HFF-Myc (cell line): ENCODE data around the gene APOL5.
"Not testable (repeated sequence)": the region's sequence is repeated elsewhere in the genome, so short reads cannot be mapped to it uniquely, and the experiment has no call there.

Experiments
- DNase-seq: peaks from one replicate; pipeline ENCODE4 v3.0.0-alpha.2; 2011; ENCODE audit warnings: low read depth; ENCODE audit errors: extremely low read depth
- H3K4me3 ChIP-seq: replicated peaks from 2 replicates; pipeline ENCODE4 v1.5.1; 2011; ENCODE audit warnings: low read depth, mild to moderate bottlenecking, control low read depth, low read length
- TF ChIP-seq, protein P1 (sequence below): IDR thresholded peaks from 2 replicates; pipeline ENCODE4 v1.5.1; 2012; ENCODE audit warnings: mild to moderate bottlenecking, low read depth, low read length, control low read depth; ENCODE audit errors: missing control alignments

APOL5 gene

DNA sequence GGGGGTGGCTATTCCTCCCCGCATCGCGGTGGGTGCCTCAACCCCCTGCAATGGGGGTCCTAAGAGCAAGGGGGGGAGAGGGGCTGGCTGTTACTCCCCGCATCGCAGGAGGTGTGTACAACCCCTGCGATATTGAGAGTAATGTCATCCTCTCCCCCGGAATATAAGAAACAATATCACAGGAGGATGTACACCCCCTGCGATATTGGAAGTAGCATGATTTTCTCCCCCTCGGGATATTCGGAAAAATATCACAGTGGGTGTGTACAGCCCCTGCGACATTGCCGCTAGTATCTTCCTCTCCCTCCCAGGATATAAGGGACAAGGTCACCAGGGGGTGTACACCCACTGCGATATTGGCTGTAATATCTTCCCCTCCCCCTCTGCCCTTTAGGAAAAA is 22.5 kb upstream of the APOL5 start:
- no peak for DNase-seq

DNA sequence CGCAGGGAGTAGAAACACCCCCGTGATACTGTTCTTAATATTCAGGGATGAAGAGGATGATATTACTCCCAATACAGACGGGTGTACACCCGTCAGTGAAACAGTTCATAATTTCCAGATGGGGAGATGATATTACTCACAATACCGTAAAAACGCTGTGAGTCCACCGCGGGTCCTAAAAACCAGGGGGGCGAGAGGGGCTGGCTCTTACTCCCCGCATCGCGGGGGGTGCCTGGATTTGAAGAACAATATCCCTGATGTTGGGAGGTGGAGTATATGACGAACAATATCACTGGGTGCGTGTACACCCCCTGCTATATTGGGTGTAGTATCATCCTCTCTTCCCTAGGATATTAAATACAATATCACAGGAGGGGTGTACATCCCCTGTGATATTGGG is 20.5 kb upstream of the APOL5 start:
- TF ChIP-seq, protein P1, sequence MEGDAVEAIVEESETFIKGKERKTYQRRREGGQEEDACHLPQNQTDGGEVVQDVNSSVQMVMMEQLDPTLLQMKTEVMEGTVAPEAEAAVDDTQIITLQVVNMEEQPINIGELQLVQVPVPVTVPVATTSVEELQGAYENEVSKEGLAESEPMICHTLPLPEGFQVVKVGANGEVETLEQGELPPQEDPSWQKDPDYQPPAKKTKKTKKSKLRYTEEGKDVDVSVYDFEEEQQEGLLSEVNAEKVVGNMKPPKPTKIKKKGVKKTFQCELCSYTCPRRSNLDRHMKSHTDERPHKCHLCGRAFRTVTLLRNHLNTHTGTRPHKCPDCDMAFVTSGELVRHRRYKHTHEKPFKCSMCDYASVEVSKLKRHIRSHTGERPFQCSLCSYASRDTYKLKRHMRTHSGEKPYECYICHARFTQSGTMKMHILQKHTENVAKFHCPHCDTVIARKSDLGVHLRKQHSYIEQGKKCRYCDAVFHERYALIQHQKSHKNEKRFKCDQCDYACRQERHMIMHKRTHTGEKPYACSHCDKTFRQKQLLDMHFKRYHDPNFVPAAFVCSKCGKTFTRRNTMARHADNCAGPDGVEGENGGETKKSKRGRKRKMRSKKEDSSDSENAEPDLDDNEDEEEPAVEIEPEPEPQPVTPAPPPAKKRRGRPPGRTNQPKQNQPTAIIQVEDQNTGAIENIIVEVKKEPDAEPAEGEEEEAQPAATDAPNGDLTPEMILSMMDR, result no peak
- H3K4me3 ChIP-seq, result no peak overlapping the region
- DNase-seq, result no peak

More for the DNA sequence above, 22.5 kb upstream of the APOL5 start:
- H3K4me3 ChIP-seq, result no peak overlapping the region
- TF ChIP-seq, protein P1, result no peak

DNA sequence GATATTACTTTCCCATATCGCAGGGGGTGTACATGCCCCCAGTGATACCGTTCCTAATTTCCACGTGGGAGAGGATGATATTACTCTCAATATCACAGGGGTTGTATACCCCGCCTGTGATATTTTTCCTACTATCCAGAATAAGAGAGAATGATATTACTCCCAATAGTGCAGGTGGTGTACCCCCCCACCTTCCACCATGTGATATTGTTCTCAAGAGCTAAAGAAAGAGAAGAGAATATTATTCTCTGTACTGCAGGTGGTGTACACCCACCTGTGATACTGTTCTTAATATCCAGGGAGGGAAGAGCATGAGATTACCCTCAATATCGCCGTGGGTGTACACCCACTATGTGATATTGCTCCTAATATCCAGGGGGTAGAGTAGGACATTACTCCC is 17.8 kb upstream of the APOL5 start:
- DNase-seq, H3K4me3 ChIP-seq: not testable (repeated sequence)

DNA sequence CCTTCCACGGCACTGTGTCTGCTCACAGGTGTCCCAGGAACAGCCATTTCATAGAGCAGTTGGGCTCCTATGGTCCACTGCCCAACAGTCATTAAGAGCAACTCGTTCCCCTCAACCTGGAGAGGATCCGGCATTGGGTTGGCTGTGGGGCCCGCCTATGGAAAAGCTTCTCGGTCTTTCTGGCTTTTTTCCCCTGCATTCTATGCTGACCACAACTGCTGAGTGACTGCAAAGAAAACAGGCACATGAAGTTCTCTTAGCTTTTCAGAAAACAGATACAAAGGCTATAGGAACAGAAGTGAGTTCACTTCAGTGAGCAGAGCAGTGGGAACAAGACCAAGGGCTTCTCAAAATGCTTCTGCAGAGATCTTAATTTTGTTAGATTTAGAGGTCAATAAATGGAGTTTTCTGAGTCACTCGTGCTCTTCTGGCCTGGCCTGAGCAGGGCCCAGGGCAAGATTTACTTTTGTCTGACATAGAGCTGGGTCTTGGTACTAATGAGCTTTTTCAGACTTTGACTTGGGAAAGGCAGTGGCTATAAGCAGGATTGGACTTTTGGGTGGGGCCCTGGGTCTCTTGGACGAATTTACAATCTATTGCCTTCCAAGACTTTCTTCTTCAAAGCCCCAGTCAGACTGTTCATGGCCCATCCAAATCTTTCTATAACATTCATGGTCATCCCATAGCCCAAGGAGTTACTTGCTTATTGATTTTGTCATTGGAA is 13.6 kb upstream of the APOL5 start:
- TF ChIP-seq, protein P1, result no peak
- H3K4me3 ChIP-seq, result no peak overlapping the region
- DNase-seq, result no peak

DNA sequence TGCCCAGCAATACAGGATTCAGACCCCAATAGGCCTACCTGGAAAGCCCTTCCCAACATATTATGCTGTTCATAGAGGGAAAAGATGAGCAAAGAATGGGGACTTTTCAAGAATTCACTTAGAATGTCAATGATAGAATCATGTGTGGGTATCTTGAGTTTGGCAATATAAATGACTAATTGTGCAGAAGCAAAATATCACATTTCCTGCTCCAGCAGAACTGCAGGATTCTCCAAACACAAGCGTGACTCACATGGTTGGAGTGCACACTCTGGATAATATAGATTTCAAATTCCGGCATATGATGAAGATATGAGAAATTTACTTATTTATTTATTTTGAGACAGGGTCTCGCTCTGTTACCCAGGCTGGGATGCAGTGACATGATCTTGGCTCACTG is 12.5 kb upstream of the APOL5 start:
- TF ChIP-seq, protein P1, result no peak
- DNase-seq, result peak; percentile 21

DNA sequence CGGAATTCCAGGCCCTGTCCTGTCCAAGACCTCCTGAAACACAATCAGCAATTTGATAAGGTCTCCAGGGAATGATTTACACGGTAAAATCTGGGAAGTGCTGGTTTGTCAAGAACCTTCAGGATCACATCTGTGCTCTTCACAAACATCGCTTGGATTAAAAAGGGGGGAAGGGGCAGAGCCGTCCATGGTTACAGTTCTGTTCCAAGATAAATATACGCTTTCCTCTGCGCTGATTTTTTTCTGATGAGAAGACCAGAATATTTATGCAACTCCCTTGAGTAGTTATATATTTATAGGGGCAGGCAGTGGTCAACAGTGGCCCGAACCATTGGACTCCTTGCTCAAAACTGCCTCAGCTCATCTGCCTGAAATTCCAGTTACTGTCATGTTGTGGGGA is 9.2 kb upstream of the APOL5 start:
- no peak overlapping the region for H3K4me3 ChIP-seq
- DNase-seq, result no peak
- TF ChIP-seq, protein P1, result no peak

More for the DNA sequence above, 12.5 kb upstream of the APOL5 start:
- H3K4me3 ChIP-seq, result no peak overlapping the region

DNA sequence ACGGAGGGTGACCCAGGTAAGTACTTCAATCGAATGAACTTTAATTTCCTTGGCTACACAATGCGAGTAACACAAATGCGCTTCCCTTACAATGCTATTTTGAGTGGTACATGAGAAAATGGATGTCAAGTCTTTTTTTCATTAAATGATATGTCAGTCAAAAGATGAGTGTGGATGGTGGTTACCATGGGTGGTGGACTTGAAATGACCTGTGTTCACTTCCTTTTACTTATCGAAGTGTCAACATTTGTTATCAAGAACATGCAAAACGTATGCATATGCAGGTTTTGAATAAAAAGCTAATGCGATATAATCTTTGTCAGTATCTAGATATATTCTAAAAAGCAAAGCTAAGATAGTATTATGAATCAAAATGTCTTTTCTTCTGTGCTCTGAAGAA is 8.8 kb upstream of the APOL5 start:
- H3K4me3 ChIP-seq, result no peak overlapping the region
- TF ChIP-seq, protein P1, result no peak
- no peak for DNase-seq
